GM19372 (cell line): ENCODE data around the gene JSRP1.

Experiments
- ATAC-seq: cut with Tn5 transposase; IDR thresholded peaks from one replicate; pipeline ENCODE4 v1.9.1; 2021; ENCODE audit warnings: mild to moderate bottlenecking, low read depth, moderate library complexity; ENCODE audit not compliant: unreplicated experiment

Gene JSRP1

GRCh38 chr19:2255982-2256685 is at the start of gene JSRP1:
JSRP1 (minus strand) TSS chr19:2256417; CDS start chr19:2255314, 1,103 bp downstream.
- no peak for ATAC-seq

- no peak for ATAC-seq
These were observed 49.4 kb upstream of the JSRP1 start for GRCh38 chr19:2305452-2306280.

- no peak for ATAC-seq
These were observed 47.1 kb upstream of the JSRP1 start for GRCh38 chr19:2303211-2303798.

GRCh38 chr19:2302319-2303210 is 46.3 kb upstream of the JSRP1 start:
- ATAC-seq = no peak

GRCh38 chr19:2300533-2300932 is 44.3 kb upstream of the JSRP1 start:
- ATAC-seq = no peak

- ATAC-seq = no peak
These were observed 39.9 kb upstream of the JSRP1 start for GRCh38 chr19:2296141-2296540.

- ATAC-seq = no peak
These were observed 38.6 kb upstream of the JSRP1 start for GRCh38 chr19:2294687-2295335.

GRCh38 chr19:2291185-2291751 is 35.1 kb upstream of the JSRP1 start:
- no peak for ATAC-seq

GRCh38 chr19:2290441-2291184 is 34.4 kb upstream of the JSRP1 start:
- ATAC-seq = no peak

- ATAC-seq = no peak
These were observed 33.7 kb upstream of the JSRP1 start for GRCh38 chr19:2289714-2290435.

GRCh38 chr19:2288818-2289713 is 32.8 kb upstream of the JSRP1 start:
- ATAC-seq = no peak

- ATAC-seq = no peak
These were observed 32.2 kb upstream of the JSRP1 start for GRCh38 chr19:2288338-2288817.

GRCh38 chr19:2287585-2288337 is 31.5 kb upstream of the JSRP1 start:
- ATAC-seq = no peak

- ATAC-seq = no peak
These were observed 30.4 kb upstream of the JSRP1 start for GRCh38 chr19:2286402-2287140.

GRCh38 chr19:2283835-2284507 is 27.8 kb upstream of the JSRP1 start:
- ATAC-seq = no peak
